ENCODE measurements around the gene FN3KRP. TPM values are rescaled to one million over a fixed set of nuclear protein-coding genes. Genes with fewer than 3 reads are reported as not detected.

Gene FN3KRP
- total and polyA plus RNA-seq, 10 of the 15 experiments (the other 5 are each of a cell fraction or from before 2014, with no cell fraction given): 1.8 to 50.5 (median 26.5) TPM

- TF ChIP-seq CHD1 (IDR thresholded peaks at IDR 0.05; ENCODE audit: low read depth, low read length) (no peak), ZNF384 (IDR thresholded peaks at IDR 0.05; ENCODE audit: borderline replicate concordance, low read depth, low read length) (no peak), EP300 (IDR thresholded peaks at IDR 0.05; ENCODE audit: borderline replicate concordance in 1 of 2, control insufficient read depth in 1 of 2, low read depth in 2 of 2, low read length in 2 of 2) (no peak), BCLAF1 (IDR thresholded peaks at IDR 0.05) (no peak)
These were observed 50.7 kb downstream of the FN3KRP start (continued) for GRCh38 chr17:82767041-82767754.

GRCh38 chr17:82769041-82769440 lies 52.5 kb downstream of the FN3KRP start:
- H2AFZ ChIP-seq (ENCODE audit: control insufficient read depth, low read depth, low read length): no peak overlapping the region
- H3K27me3 ChIP-seq (replicated peaks in 1 of 2; ENCODE audit: control insufficient read depth in 2 of 2, insufficient read depth in 2 of 2, low read length in 1 of 2): no peaks in the 10 kb centered on the region
- WGBS (ENCODE audit: insufficient coverage, insufficient replicate concordance, low lambda C conversion rate, missing lambda C conversion rate): 95% methylated on average over 7 of the region's 7 CpGs
- no TSS peak for BruUV-seq (replicated peaks)
- H3K79me2 ChIP-seq (ENCODE audit: control insufficient read depth, insufficient read depth, low read length): no peaks in the 10 kb centered on the region
- DNase-seq (ENCODE audit: low read depth, low spot score) (no peak), ATAC-seq (no peak), FAIRE-seq (no peak)
- H3K36me3 ChIP-seq (ENCODE audit: control insufficient read depth in 2 of 2, insufficient read depth in 2 of 2, low read length in 1 of 2): peaks cover 9 to 21% of the 10 kb centered on the region in 2 experiments; a peak in 3 of 4 replicates
- no peaks in the 10 kb centered on the region for H4K20me1 ChIP-seq (ENCODE audit: control insufficient read depth, insufficient read depth)
- in situ Hi-C loops (cut with MboI) (no loop called here), intact Hi-C loops (cut with micrococcal nuclease; ENCODE audit: unreplicated experiment) (no loop called here)
- H3K4me1 ChIP-seq (ENCODE audit: control insufficient read depth, insufficient read depth, low read length): no peaks in the 10 kb centered on the region
- ChIA-PET RAD21 (ENCODE audit: unreplicated experiment) (interaction anchor here (0.6 kb wide), 1 partner anchor 151 kb away, joined by 3 read pairs; no protein-coding TSS in a partner anchor), CTCF (interaction anchor here (1.1 to 1.7 kb wide), 3 partner anchors 10 to 100 kb away, joined by 3 read pairs; no protein-coding TSS in a partner anchor), POLR2A (no interaction called here), SMC1A (ENCODE audit: uncharacterized antibody, unreplicated experiment) (interaction anchor here (1.4 kb wide), 1 partner anchor 16 kb away, joined by 4 read pairs; no protein-coding TSS in a partner anchor)
- no peak overlapping the region for H3K4me3 ChIP-seq
- TF ChIP-seq TCF12 (IDR thresholded peaks at IDR 0.05; ENCODE audit: low read depth, low read length) (no peak), ZSCAN29 (IDR thresholded peaks at IDR 0.05) (no peak), GATAD2B (conservative IDR thresholded peaks at IDR 0.05; ENCODE audit: low read depth) (no peak), RAD51 (IDR thresholded peaks at IDR 0.05) (no peak)
- H3K9ac ChIP-seq (ENCODE audit: control insufficient read depth, insufficient read depth, low read length): no peak overlapping the region
- H3K4me2 ChIP-seq (ENCODE audit: control insufficient read depth, insufficient read depth): no peak overlapping the region
- no peak overlapping the region for H3K27ac ChIP-seq (ENCODE audit: control insufficient read depth, insufficient read depth)
- H3K9me3 ChIP-seq (replicated peaks; ENCODE audit: control insufficient read depth, insufficient read depth, low read length): no peaks in the 10 kb centered on the region

Measured in GM12878 (cell line).